ENCODE data around the gene ARID3A. TPM values are rescaled to one million over a fixed set of nuclear protein-coding genes. Genes with fewer than 3 reads are reported as not detected.

The ARID3A gene
- total RNA-seq, 2 experiments from 2014 or later: 28.7 to 33.2 TPM

GRCh38 chr19:1004803-1005664 lies 79.2 kb downstream of the ARID3A start:
- Mint-ChIP-seq H3K9me3 (no peaks in the 10 kb centered on the region), H3K27me3 (peaks cover 11% of the 10 kb centered on the region), H3K4me3 (no peak overlapping the region), H3K4me1 (peaks cover 4% of the 10 kb centered on the region), H3K36me3 (peaks cover 1% of the 10 kb centered on the region), H3K27ac (no peak overlapping the region)
- DNase-seq (no peak), ATAC-seq (ENCODE audit: low read depth) (no peak)
- POLR2A ChIA-PET: interaction anchor here (1.6 kb wide), 1 partner anchor 21 kb away, joined by 3 read pairs; the partner anchor contains the start of gene WDR18

- POLR2A ChIA-PET: no interaction called here
- H3K27me3 Mint-ChIP-seq: peaks cover 4% of the 10 kb centered on the region
- no peak overlapping the region for H3K4me3 Mint-ChIP-seq
- H3K27ac Mint-ChIP-seq: no peak overlapping the region
- H3K36me3 Mint-ChIP-seq: peaks cover 3% of the 10 kb centered on the region
- no peaks in the 10 kb centered on the region for H3K9me3 Mint-ChIP-seq
- DNase-seq: no peak
- peaks cover 2% of the 10 kb centered on the region for H3K4me1 Mint-ChIP-seq
- ATAC-seq (ENCODE audit: low read depth): no peak
Measured at GRCh38 chr19:1006711-1007398, 81.0 kb downstream of the ARID3A start.

DNA sequence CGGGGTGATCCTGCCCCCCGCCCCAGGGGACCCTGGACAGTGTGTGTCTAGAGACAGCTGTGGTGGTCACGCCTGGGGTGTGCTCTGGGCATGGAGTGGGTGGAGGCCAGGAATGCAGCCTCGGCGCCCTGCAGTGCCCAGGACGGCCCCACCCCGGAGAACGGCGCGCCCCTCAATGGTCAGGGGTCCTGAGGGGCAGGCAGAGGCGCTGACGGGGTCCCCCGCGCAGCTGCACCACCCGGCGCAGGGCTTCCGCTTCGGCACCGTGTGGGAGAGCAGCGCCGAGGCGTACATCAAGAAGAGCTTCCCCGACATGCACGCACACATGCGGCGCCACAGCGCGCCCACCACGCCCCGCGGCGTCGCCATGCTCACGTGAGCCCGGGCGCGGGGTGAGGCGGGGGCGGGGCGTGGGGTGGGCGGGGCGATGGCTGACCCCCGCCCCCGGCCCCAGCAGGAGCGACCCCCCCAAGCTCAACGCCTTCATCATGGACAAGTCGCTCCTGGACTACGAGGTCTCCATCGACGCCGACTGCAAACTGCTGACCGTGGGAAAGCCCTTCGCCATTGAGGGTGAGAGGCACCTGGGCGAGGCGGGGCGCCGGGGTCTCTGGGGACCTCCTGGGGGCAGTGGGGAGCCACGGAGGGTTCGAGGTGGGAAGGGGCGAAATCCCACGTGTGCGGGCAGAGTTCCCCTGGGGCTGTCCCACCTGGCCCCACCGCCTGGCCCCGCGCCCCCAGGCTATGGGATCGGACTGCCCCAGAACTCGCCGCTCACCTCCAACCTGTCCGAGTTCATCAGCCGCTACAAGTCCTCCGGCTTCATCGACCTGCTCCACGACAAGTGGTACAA lies 81.8 kb downstream of the ARID3A start:
- Mint-ChIP-seq H3K27me3 (peaks cover 1% of the 10 kb centered on the region), H3K36me3 (peaks cover 3% of the 10 kb centered on the region), H3K4me1 (peaks cover 2% of the 10 kb centered on the region), H3K9me3 (no peaks in the 10 kb centered on the region), H3K27ac (no peak overlapping the region), H3K4me3 (no peak overlapping the region)
- DNase-seq: no peak
- ATAC-seq (ENCODE audit: low read depth): no peak
- POLR2A ChIA-PET: no interaction called here

DNA sequence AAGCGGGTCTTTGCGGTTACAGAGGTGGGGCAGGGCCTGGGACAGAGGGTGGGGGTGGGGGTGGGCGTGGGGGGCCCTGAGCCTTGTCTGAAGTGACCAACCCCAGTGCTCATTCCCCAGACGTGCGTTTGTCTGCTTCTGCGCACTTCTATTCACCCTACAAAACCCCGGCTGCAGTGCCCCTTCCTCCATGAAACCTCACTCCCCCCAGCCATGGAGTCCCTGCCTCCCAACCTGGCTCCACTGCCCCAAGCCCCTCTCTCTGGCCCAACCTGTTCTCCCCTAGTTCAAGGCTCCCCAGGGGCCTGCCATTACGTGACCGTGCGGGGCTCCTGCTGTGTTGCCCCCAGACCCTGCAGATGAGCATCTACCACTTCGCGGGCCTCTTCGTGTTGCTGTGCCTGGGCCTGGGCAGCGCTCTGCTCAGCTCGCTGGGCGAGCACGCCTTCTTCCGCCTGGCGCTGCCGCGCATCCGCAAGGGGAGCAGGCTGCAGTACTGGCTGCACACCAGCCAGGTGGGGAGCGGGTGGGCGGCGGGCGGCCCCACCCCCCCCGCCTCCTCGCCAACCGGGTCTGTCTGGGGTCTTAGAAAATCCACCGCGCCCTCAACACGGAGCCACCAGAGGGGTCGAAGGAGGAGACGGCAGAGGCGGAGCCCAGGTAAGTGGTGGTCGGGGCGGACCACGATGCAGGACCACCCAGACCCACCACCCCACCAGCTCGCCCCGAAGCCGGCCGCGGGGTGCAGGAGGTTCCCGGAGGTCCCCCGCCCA lies 82.6 kb downstream of the ARID3A start:
- Mint-ChIP-seq H3K27ac (peak overlapping the region; percentile 42), H3K36me3 (peaks cover 3% of the 10 kb centered on the region), H3K27me3 (no peaks in the 10 kb centered on the region), H3K9me3 (no peaks in the 10 kb centered on the region), H3K4me3 (no peak overlapping the region), H3K4me1 (peaks cover 2% of the 10 kb centered on the region)
- ATAC-seq (ENCODE audit: low read depth): peak; percentile 4
- POLR2A ChIA-PET: no interaction called here
- no peak for DNase-seq

DNA sequence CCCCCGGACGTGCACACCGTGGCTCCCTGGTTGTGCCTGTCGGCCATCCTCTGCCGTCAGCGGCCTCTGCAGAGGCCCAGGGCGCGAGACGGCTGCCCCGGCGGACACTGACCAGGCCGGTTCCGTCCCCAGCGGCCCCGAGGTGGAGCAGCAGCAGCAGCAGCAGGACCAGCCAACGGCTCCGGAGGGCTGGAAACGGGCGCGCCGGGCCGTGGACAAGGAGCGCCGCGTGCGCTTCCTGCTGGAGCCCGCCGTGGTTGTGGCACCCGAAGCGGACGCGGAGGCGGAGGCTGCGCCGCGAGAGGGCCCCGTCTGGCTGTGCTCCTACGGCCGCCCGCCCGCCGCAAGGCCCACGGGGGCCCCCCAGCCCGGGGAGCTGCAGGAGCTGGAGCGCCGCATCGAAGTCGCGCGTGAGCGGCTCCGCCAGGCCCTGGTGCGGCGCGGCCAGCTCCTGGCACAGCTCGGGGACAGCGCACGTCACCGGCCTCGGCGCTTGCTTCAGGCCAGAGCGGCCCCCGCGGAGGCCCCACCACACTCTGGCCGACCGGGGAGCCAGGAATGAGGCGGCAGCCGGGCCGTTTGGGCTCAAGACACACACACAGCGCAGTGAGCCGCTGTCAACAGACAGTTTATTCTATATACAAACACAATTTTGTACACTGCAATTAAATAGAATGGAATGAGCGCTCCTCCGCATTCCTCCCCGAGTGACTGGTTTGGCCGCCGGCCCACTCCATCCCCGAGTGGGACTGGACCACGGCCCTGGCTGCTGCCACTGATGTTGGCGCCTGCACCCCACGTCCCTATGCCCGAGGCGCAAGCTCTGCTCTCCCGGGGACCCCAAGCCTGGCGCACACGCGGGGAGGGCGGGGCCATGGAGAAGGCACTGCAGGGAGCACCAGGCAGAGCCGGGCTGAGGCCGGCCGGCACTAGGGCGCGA lies 83.5 kb downstream of the ARID3A start:
- Mint-ChIP-seq H3K36me3 (peaks cover 3% of the 10 kb centered on the region), H3K27me3 (no peaks in the 10 kb centered on the region), H3K9me3 (no peaks in the 10 kb centered on the region), H3K4me1 (peaks cover 2% of the 10 kb centered on the region), H3K4me3 (no peak overlapping the region), H3K27ac (no peak overlapping the region)
- no peak for ATAC-seq (ENCODE audit: low read depth)
- no peak for DNase-seq
- POLR2A ChIA-PET: no interaction called here

GRCh38 chr19:1009981-1010538 lies 84.2 kb downstream of the ARID3A start:
- ATAC-seq (ENCODE audit: low read depth) (no peak), DNase-seq (no peak)
- no peak overlapping the region for H3K27ac Mint-ChIP-seq
- H3K4me3 Mint-ChIP-seq: no peak overlapping the region
- H3K27me3 Mint-ChIP-seq: no peaks in the 10 kb centered on the region
- H3K9me3 Mint-ChIP-seq: no peaks in the 10 kb centered on the region
- POLR2A ChIA-PET: no interaction called here
- peaks cover 3% of the 10 kb centered on the region for H3K36me3 Mint-ChIP-seq
- H3K4me1 Mint-ChIP-seq: peaks cover 2% of the 10 kb centered on the region

DNA sequence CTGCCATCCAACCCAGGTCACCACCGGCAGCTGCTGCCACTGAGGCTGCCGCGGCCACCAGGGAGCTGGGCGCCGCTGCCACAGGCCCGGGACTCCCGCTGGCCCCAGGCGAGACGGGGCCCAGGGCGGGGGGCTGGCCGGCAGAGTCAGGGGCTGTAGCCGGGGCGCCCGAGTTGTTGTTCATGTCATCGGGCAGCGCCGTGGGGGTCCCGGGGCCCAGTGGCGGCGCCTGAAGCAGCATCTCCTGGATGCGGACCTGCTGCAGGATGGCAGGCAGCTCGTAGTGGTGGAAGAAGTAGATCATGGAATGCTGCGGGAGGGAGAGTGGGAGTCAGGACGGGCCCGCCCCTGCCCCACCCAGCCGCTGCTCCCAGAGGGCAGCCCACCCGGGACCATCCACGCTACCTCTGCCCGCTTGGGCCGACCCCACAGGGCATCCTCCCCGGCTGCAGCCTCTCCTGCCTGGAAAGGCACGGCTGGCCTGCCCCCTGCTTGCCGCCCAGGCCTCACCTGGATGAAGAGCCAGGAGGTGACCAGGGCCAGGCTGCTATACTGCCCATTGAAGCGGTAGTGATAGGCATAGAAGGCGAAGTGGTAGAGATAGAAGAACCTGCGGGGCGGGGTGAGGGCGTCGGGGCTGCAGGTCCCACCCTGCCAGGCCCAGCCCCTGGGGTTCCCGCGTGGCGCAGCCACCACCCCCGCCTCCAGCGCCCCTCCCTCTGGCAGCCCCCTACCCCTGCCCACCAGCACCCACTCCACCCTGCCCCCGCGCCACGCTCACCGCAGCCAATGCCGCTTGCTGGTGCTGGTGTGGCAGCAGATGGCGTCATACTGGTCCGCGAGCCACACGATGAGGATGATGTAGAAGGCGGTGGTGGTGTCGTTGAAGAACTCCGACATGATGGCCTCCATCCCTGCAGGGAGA lies 85.0 kb downstream of the ARID3A start:
- no peak for ATAC-seq (ENCODE audit: low read depth)
- Mint-ChIP-seq H3K27ac (no peak overlapping the region), H3K4me1 (peaks cover 2% of the 10 kb centered on the region), H3K4me3 (no peak overlapping the region), H3K36me3 (peaks cover 3% of the 10 kb centered on the region), H3K9me3 (no peaks in the 10 kb centered on the region), H3K27me3 (no peaks in the 10 kb centered on the region)
- POLR2A ChIA-PET: no interaction called here
- no peak for DNase-seq

GRCh38 chr19:1011831-1012333 lies 86.0 kb downstream of the ARID3A start:
- peaks cover 3% of the 10 kb centered on the region for H3K4me1 Mint-ChIP-seq
- peaks cover 3% of the 10 kb centered on the region for H3K36me3 Mint-ChIP-seq
- H3K27ac Mint-ChIP-seq: no peak overlapping the region
- POLR2A ChIA-PET: no interaction called here
- no peak for ATAC-seq (ENCODE audit: low read depth)
- H3K9me3 Mint-ChIP-seq: no peaks in the 10 kb centered on the region
- no peak overlapping the region for H3K4me3 Mint-ChIP-seq
- no peak for DNase-seq
- H3K27me3 Mint-ChIP-seq: no peaks in the 10 kb centered on the region

- Mint-ChIP-seq H3K27ac (no peak overlapping the region), H3K27me3 (no peaks in the 10 kb centered on the region), H3K36me3 (peaks cover 3% of the 10 kb centered on the region), H3K4me3 (no peak overlapping the region), H3K9me3 (no peaks in the 10 kb centered on the region), H3K4me1 (peaks cover 2% of the 10 kb centered on the region)
- ATAC-seq (ENCODE audit: low read depth) (no peak), DNase-seq (no peak)
- POLR2A ChIA-PET: no interaction called here
Measured at GRCh38 chr19:1012334-1012733, 86.5 kb downstream of the ARID3A start.

DNA sequence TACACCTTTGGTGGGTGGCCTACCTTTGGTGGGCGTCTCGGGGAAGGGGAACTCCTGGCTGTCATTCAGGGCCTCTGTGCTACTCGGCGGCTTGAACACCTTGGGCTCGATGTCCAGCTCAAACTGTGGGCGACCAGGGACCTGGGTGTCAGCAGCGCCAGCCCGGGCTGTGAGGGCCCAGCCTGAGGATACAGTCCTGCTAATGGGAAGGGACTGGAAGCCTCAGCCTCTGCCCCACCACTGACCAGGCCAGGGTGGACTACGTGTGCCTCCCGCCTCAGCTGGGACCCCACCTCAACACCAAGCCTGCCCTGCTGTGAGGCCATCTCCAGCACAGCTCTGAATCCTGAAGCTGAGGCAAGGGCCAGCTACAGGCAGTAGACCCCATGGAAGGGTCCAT lies 87.4 kb downstream of the ARID3A start:
- H3K9me3 Mint-ChIP-seq: no peaks in the 10 kb centered on the region
- ATAC-seq (ENCODE audit: low read depth) (no peak), DNase-seq (no peak)
- peaks cover 3% of the 10 kb centered on the region for H3K36me3 Mint-ChIP-seq
- H3K4me3 Mint-ChIP-seq: no peak overlapping the region
- H3K4me1 Mint-ChIP-seq: peaks cover 9% of the 10 kb centered on the region
- no peak overlapping the region for H3K27ac Mint-ChIP-seq
- POLR2A ChIA-PET: no interaction called here
- no peaks in the 10 kb centered on the region for H3K27me3 Mint-ChIP-seq

Measured in activated naive CD8-positive, alpha-beta T cell treated with anti-CD3 and anti-CD28 coated beads, Interleukin-2, amount 10 ng/mL, durations not matched to agents 7 days and 5 days (primary cell).